ENCODE measurements around the gene CDKN1C. TPM values are rescaled to one million over a fixed set of nuclear protein-coding genes. Genes with fewer than 3 reads are reported as not detected.

The CDKN1C gene
- total and polyA plus RNA-seq, 2 of the 8 experiments (the other 6 are each of a cell fraction or from before 2014, with no cell fraction given) = 12.8 to 14.1 TPM

- peak overlapping the region in 2 of 4 experiments; percentile 26 to 47; a peak in 3 of 8 replicates for H3K4me3 ChIP-seq (ENCODE audit: extremely low read depth in 1 of 4, insufficient read depth in 2 of 4, low read depth in 3 of 4, low read length in 4 of 4)
- POLR2A ChIA-PET (ENCODE audit: partially characterized antibody) = no interaction called here
- TF ChIP-seq TEAD4 (IDR thresholded peaks at IDR 0.05; ENCODE audit: low read depth, low read length) (no peak), POLR2A (IDR thresholded peaks at IDR 0.05; ENCODE audit: control extremely low read depth in 1 of 2, low read depth in 2 of 2, low read length in 2 of 2) (no peak), POU5F1 (IDR thresholded peaks at IDR 0.05; ENCODE audit: low read depth, low read length) (no peak), SRF (IDR thresholded peaks at IDR 0.05; ENCODE audit: low read depth, low read length) (no peak), JUND (IDR thresholded peaks at IDR 0.05; ENCODE audit: low read length) (no peak), CBX5 (IDR thresholded peaks at IDR 0.05; ENCODE audit: low read depth, low read length) (no peak)
These were observed 17.0 kb downstream of the CDKN1C start for GRCh38 chr11:2868506-2869133.

More at GRCh38 chr11:2868506-2869133, 17.0 kb downstream of the CDKN1C start:
- WGBS, 2 experiments (ENCODE audit: extremely low coverage in 1 of 2, insufficient coverage in 1 of 2, insufficient read length in 1 of 2, insufficient replicate concordance in 2 of 2, low coverage in 1 of 2, low lambda C conversion rate in 2 of 2, missing lambda C conversion rate in 1 of 2) = 14% methylated on average over 14 of the region's 16 CpGs; no CpG with 5 or more reads in 1 of the 2 experiments
- Histone ChIP-seq H4K91ac (replicated peaks; ENCODE audit: insufficient read length, low read length) (no peak overlapping the region), H4K8ac (ENCODE audit: extremely low read depth, insufficient read depth, low read length) (no peak overlapping the region), H3K27me3 (replicated peaks in 1 of 4; ENCODE audit: control insufficient read depth in 3 of 4, extremely low read depth in 1 of 4, insufficient read depth in 3 of 4, low read length in 3 of 4) (peaks cover 42 to 83% (median 74%) of the 10 kb centered on the region in 4 experiments), H2BK120ac (replicated peaks; ENCODE audit: low read depth, low read length) (no peak overlapping the region), H3K9ac (replicated peaks in 1 of 4; ENCODE audit: extremely low read depth in 1 of 4, low read depth in 3 of 4, low read length in 3 of 4) (no peak overlapping the region), H3K4me2 (ENCODE audit: insufficient read depth in 1 of 2, low read depth in 2 of 2, low read length in 2 of 2) (peak overlapping the region; percentile 59 to 67), H3K4ac (replicated peaks; ENCODE audit: insufficient read length, low read depth, low read length) (no peak overlapping the region), H3K18ac (ENCODE audit: extremely low read depth, low read length) (peak overlapping the region; percentile 62), H4K5ac (ENCODE audit: insufficient read length, low read depth, low read length) (no peak overlapping the region), H4K20me1 (replicated peaks in 1 of 2; ENCODE audit: control insufficient read depth in 1 of 2, insufficient read depth in 2 of 2, low read length in 2 of 2) (no peaks in the 10 kb centered on the region), H2BK15ac (ENCODE audit: low read length) (0 out of 2 replicates have a peak overlapping the region, but pooled peaks have one; percentile 61), H3K79me2 (ENCODE audit: control insufficient read depth in 1 of 2, insufficient read depth in 2 of 2, low read length in 2 of 2) (no peaks in the 10 kb centered on the region), H2BK20ac (ENCODE audit: low read length) (no peak overlapping the region), H3K4me1 (replicated peaks in 1 of 4; ENCODE audit: control insufficient read depth in 3 of 4, insufficient read depth in 4 of 4, low read length in 3 of 4) (peaks cover 4 to 32% (median 18%) of the 10 kb centered on the region in 4 experiments; a peak in 6 of 7 replicates), H2AFZ (ENCODE audit: low read length) (no peak overlapping the region), H3K79me1 (ENCODE audit: low read depth, low read length) (no peaks in the 10 kb centered on the region), H3K23ac (ENCODE audit: insufficient read length) (no peak overlapping the region), H3K36me3 (ENCODE audit: control insufficient read depth in 2 of 4, insufficient read depth in 4 of 4, low read length in 3 of 4) (peaks cover 0 to 4% (median 0%) of the 10 kb centered on the region in 4 experiments; a peak in 1 of 8 replicates), H3K27ac (ENCODE audit: low read depth, low read length) (no peak overlapping the region), H2BK5ac (ENCODE audit: low read depth, low read length) (no peak overlapping the region), H3K9me3 (ENCODE audit: insufficient read depth in 2 of 2, low read depth in 1 of 2, low read length in 1 of 2) (peaks cover 8 to 10% of the 10 kb centered on the region in 2 experiments; a peak in 2 of 4 replicates), H2BK12ac (ENCODE audit: low read depth, low read length) (0 out of 2 replicates have a peak overlapping the region, but pooled peaks have one; percentile 17), H3K14ac (ENCODE audit: insufficient read length) (no peak overlapping the region), H3K56ac (replicated peaks; ENCODE audit: insufficient read length, low read depth, low read length) (no peak overlapping the region), H3K23me2 (ENCODE audit: low read depth, low read length) (peaks cover 2% of the 10 kb centered on the region; the same call in 1 of the 2 replicates), H2AK5ac (ENCODE audit: low read depth, low read length) (no peak overlapping the region)
- CTCF ChIA-PET (ENCODE audit: partially characterized antibody) = interaction anchor here (1.5 to 2.3 kb wide), 4 partner anchors 8 to 336 kb away, joined by 4 to 10 read pairs (median 6); no protein-coding TSS in a partner anchor
- no peak for FAIRE-seq
- DNase-seq (ENCODE audit: low read depth in 1 of 2, low spot score in 2 of 2) = no peak

Measured in H1 (cell line).